Ammon's horn (tissue), 1 donor: ENCODE results near the gene TBC1D5.
"Not testable (repeated sequence)": the region's sequence is repeated elsewhere in the genome, so short reads cannot be mapped to it uniquely, and the experiment has no call there.

Experiments
- DNase-seq: peaks from one replicate; pipeline ENCODE4 v3.0.0-alpha.2; 2016; ENCODE audit warnings: low spot score

The TBC1D5 gene

DNA sequence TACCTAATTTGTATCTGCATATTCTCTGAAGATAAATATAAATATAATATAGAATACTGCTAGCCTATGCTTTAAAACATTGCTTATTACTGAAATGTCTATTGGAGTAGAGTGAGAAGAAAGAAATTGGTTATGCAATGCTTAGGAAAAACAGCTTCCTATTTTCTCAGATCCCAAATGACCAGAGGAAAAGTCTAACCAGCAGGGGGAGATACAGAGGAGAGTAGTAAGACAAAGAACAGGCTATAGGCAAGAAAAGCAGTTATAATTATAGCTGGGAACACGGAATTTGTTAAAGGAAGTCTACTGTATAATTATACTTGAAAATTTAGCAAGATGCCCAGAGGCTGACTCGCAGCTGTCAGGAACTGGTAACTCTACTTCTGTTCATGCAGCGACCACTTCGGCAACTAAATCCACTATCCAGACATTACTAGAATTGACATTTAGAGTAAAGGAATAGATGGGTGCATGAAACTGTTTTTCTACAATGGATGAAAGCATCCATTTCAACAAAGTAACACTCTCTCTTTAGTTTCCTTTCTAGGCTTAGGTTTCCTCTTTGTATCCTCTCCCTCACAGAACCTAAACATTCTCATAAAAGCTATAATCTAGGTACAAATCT, 97.2 kb downstream of the TBC1D5 start:
- peak; percentile 74 for DNase-seq

- no peak for DNase-seq
Observed at GRCh38 chr3:17643691-17644090, 98.7 kb downstream of the TBC1D5 start.

DNA sequence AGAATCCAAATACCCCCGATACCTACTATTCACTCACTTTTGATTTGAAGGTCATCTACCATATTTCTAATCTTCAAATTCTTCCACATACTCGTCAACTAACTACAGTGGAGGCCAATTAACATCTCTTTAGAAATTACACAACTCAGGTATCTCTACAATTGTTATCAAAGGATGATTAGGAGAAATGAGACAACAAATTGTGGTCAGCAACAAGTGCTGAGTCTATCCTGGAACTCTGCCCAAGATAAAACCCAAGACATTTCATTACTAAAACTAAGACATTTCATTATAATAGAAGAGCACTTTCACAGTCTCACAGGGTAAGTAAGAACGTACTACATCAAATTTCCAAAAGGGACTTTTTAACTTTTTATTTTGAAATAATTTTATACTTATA, 100.0 kb downstream of the TBC1D5 start:
- DNase-seq = no peak

DNA sequence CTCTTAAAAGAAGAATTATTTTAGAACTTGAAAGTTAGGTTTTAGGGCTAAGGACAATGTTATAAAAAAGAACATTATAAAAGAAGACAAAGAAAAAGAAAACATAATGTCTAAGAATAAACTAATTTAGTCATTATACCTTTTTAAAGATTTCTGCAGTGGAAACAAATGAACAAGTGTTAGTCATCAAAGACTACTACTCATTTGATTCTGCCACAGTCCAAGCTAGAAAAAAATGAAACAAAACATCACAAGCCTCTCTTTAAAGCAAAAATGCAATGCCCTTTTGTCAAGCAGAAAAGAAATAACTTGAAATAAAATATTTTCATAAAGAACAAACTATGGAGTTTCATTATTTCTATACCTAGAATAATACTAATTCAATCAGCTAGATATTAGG, 102.0 kb downstream of the TBC1D5 start:
- no peak for DNase-seq

GRCh38 chr3:17639765-17640164, 102.7 kb downstream of the TBC1D5 start:
- no peak for DNase-seq

DNA sequence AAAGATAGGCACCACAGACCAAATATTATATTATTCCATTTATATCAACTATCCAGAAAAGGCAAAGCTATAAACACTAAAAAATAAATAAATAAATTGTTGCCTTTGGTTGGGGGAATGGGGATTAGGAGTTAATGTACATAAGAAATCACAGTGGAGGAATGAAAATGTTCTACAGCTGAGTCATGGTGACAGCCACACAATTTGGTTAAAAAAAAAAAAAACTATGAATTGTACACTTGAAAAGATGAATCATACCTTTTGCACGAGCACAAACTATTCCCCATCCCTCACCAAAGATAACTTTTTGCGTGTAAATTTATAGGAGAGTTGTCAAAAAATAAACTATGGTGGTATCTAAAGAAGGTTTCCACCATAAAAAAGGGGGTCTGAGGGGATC, 103.2 kb downstream of the TBC1D5 start:
- no peak for DNase-seq

- no peak for DNase-seq
Observed at GRCh38 chr3:17638356-17638755, 104.1 kb downstream of the TBC1D5 start.

- DNase-seq = not testable (repeated sequence)
Observed at GRCh38 chr3:17635675-17636074, 106.8 kb downstream of the TBC1D5 start.

GRCh38 chr3:17634964-17635363, 107.5 kb downstream of the TBC1D5 start:
- no peak for DNase-seq

- no peak for DNase-seq
Observed at GRCh38 chr3:17634201-17634600, 108.2 kb downstream of the TBC1D5 start.

DNA sequence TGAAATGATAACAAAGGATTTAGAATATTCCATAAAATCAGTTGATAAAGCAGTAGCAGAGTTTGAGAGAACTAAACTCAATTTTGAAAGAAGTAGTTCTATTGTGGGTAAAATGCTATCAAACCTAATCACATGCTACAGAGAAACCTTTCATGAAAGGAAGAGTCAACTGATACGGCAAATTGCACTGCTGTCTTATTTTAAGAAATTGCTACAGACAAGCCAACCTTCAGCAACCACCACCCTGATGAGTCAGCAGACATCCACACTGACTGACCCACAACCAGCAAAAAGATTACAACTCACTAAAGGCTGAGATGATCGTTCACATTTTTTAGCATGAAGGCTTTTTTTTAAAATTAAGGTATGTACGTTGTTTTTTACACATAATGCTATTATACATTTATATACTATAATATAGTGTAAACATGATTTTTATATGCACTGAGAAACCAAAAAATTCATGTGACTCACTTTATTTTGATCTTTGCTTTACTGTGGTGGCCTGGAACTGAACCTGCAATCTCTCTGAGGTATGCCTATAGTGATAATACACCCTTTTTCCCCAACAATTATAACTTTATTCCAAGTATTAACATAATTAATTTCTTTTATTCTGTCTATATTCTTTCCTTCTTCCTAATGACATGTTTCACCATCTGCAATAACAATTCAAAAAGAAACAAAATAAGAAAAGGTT, 109.9 kb downstream of the TBC1D5 start:
- DNase-seq = no peak

DNA sequence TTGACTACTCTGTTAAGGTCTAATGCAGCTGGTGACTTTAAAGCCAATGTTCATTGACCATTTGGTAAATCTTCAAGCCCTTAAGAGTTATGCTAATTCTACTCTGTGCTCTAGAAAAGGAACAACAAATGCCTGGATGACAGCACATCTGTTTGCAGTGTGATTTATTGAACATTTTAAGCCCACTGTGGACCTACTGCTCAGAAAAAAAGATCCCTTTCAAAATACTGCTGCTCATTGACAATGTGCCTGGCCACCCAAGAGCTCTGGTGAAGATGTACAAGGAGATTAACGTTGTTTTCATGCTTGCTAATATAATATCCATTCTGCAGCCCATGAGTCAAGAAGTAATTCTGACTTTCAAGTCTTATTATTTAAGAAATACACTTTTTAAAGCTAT, 110.8 kb downstream of the TBC1D5 start:
- DNase-seq = no peak

DNA sequence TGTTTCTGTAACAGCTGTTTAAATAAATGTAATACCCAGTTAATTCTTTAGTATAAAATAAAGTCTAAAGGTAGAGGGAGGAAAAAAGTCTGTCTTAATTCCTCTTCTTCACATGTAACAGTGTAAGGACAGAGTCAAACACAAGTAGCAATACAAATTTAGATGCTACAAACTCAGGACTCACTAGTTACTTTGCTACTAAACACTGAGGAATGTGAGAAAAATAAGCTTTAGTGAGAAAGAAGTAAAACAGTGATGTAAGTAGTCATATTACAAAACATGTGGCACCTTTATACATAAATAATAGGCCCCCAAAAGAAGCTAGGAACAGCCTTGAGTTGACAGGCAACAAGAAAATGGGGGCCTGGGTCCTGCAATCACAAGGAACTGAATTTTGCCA, 113.0 kb downstream of the TBC1D5 start:
- DNase-seq = no peak

GRCh38 chr3:17626395-17626794, 116.0 kb downstream of the TBC1D5 start:
- no peak for DNase-seq

GRCh38 chr3:17625133-17625532, 117.3 kb downstream of the TBC1D5 start:
- DNase-seq = no peak

GRCh38 chr3:17623464-17623863, 119.0 kb downstream of the TBC1D5 start:
- DNase-seq = peak; percentile 77

GRCh38 chr3:17619968-17620367, 122.5 kb downstream of the TBC1D5 start:
- no peak for DNase-seq

GRCh38 chr3:17613017-17613416, 129.4 kb downstream of the TBC1D5 start:
- DNase-seq = not testable (repeated sequence)

DNA sequence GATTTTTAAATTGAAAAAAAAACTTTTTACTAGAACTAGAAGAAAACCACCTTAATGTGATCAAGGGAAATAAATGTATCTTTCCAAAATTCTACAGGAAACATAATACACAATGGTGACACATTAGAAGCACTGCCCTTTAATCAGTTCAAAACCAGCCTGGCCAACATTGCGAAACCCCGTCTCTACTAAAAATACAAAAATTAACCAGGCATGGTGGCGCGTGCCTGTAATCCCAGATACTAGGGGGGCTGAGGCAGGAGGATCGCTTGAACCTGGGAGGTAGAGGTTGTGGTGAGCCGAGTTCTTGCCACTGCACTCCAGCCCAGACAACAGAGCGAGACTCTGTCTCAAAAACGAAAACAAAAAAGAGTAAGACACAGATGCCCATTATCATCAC, 134.5 kb downstream of the TBC1D5 start:
- no peak for DNase-seq

DNA sequence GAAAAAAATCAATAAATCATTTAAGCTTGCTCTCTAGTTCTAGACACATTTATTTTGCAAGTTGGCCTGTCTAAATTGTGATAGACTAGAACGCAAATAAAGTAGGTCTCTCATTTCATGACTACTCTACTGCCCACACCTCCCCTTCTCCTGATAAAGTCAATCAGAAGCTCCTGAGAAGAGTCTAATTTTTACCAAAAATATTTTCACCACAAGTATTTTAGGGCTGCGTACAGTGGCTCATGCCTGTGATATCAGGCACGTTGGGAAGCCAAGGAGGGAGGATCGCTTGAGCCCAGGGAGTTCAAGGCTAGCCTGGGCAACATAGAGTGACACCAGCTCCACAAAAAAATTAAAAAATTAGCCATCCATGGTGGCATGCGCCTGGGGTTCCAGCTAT, 136.5 kb downstream of the TBC1D5 start:
- DNase-seq = no peak

GRCh38 chr3:17605032-17605431, 137.4 kb downstream of the TBC1D5 start:
- DNase-seq = no peak

GRCh38 chr3:17602126-17602525, 140.3 kb downstream of the TBC1D5 start:
- no peak for DNase-seq

DNA sequence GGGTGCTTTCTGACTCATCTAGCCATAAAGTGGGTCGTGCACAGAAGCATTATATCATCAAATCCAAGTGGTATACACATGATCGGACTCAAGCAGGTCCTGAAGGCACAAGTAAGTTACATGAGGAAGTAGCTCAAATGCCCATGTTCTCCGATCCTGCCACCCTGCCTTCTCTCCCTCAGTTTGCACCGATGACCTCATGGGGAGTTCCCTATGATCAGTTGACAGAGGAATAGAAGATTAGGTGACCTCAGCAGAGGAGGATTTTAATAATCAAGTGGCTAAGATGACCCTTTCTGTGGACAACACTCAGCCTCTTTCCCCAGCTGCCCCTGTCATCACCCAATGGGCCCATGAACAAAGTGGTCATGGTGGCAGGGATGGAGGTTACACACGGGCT, 149.5 kb downstream of the TBC1D5 start:
- DNase-seq = no peak

DNA sequence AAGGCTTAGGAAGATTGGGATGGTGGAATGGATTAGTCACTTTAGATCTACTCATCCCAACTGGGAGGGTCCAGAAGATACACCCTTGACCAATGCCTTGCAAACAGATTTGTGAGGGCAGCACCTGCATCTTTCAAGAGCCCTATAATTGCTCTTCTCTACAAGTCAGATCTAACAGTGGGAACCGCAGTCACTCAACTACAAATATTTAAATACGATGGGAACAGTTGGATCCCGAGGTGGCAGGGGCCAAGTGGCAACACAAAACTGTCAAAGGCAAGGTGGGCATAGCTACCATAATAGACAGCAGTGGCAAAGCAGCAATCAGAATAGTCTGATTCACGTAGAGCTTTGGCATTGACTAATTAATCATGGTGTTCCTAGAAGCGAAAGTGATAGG, 152.0 kb downstream of the TBC1D5 start:
- no peak for DNase-seq
